GM12878 (cell line): ENCODE data around the gene TCF12. TPM values are rescaled to one million over a fixed set of nuclear protein-coding genes. Genes with fewer than 3 reads are reported as not detected.

Source experiments
- ATAC-seq: fragments of 200-7000 bp; cut with Tn5 transposase; 3 replicates; pipeline ENCODE4 v1.9.1; 2020; ENCODE audit warnings: mild to moderate bottlenecking, moderate library complexity
- BruUV-seq: library from RNA; stranded (reverse); fragments of 400-500 nt; replicated peaks from 2 replicates; lab custom pipeline; 2021; lab: Mats Ljungman, UMichigan
- CTCF ChIA-PET: fragments of 300-600 bp; sonication (Branson Sonifier 250); formaldehyde crosslinking; extraction: SDS; loops from one replicate; lab custom pipeline; 2021; ENCODE audit warnings: inconsistent platforms; lab: Yijun Ruan, JAX
- POLR2A ChIA-PET: fragments of 350-600 bp; formaldehyde crosslinking; extraction: SDS; loops from one replicate; lab custom pipeline; 2021; ENCODE audit warnings: inconsistent platforms; lab: Charles Lee
- RAD21 ChIA-PET: fragments of 300-600 bp; sonication (Branson Sonifier 250); formaldehyde crosslinking; loops from one replicate; lab custom pipeline; 2023; ENCODE audit warnings: antibody characterized with exemption; ENCODE audit not compliant: unreplicated experiment; lab: Charles Lee
- SMC1A ChIA-PET: fragments of 300-600 bp; sonication (Branson Sonifier 250); formaldehyde crosslinking; loops from one replicate; lab custom pipeline; 2023; ENCODE audit not compliant: unreplicated experiment, uncharacterized antibody; lab: Charles Lee
- DNase-seq: peaks from one replicate; pipeline ENCODE4 v3.0.0-alpha.2; 2011; ENCODE audit warnings: low read depth, low spot score
- FAIRE-seq: peaks from 3 replicates; lab custom pipeline; 2011; peaks lifted over from hg19 to GRCh38; lab: Jason Lieb, UNC
- H2AFZ ChIP-seq: 2 replicates; pipeline ENCODE4 v1.6.0; 2011; ENCODE audit warnings: low read depth, low read length, control low read depth; ENCODE audit not compliant: control insufficient read depth
- H3K27ac ChIP-seq: 2 replicates; pipeline ENCODE4 v1.5.1; 2011; ENCODE audit warnings: control low read depth; ENCODE audit not compliant: control insufficient read depth, insufficient read depth
- H3K27me3 ChIP-seq, 2 experiments: replicated peaks in 1 of 2; 2 replicates each; pipeline versions ENCODE4 v1.6.0 to v1.6.1; 2011; ENCODE audit warnings: low read length in 1 of 2; ENCODE audit not compliant: control insufficient read depth in 2 of 2, insufficient read depth in 2 of 2
- H3K36me3 ChIP-seq, 2 experiments: 2 replicates each; pipeline ENCODE4 v1.5.1; 2011; ENCODE audit warnings: low read length in 1 of 2; ENCODE audit not compliant: control insufficient read depth in 2 of 2, insufficient read depth in 2 of 2
- H3K4me1 ChIP-seq: 2 replicates; pipeline ENCODE4 v1.6.1; 2011; ENCODE audit warnings: mild to moderate bottlenecking, low read length, moderate library complexity, mixed read lengths; ENCODE audit not compliant: control insufficient read depth, insufficient read depth
- H3K4me2 ChIP-seq: 2 replicates; pipeline ENCODE4 v1.6.0; 2011; ENCODE audit warnings: control low read depth; ENCODE audit not compliant: control insufficient read depth, insufficient read depth
- H3K4me3 ChIP-seq: fragments of 200-600 bp; sonication (generic); 2 replicates; pipeline ENCODE4 v1.5.1; 2016
- H3K79me2 ChIP-seq: 2 replicates; pipeline ENCODE4 v1.6.0; 2011; ENCODE audit warnings: low read length; ENCODE audit not compliant: control insufficient read depth, insufficient read depth
- H3K9ac ChIP-seq: 2 replicates; pipeline ENCODE4 v1.8.0; 2011; ENCODE audit warnings: low read length, control low read depth, mixed read lengths; ENCODE audit not compliant: control insufficient read depth, insufficient read depth
- H3K9me3 ChIP-seq: replicated peaks from 3 replicates; pipeline ENCODE4 v1.5.1; 2011; ENCODE audit warnings: mild to moderate bottlenecking, low read length; ENCODE audit not compliant: control insufficient read depth, insufficient read depth
- H4K20me1 ChIP-seq: 2 replicates; pipeline ENCODE4 v1.6.0; 2011; ENCODE audit not compliant: control insufficient read depth, insufficient read depth
- ASH2L ChIP-seq: fragments of 300-600, 200-600 bp; sonication (generic); IDR thresholded peaks from 2 replicates; pipeline ENCODE4 v1.6.1; 2017; ENCODE audit warnings: low read depth, mild to moderate bottlenecking, borderline replicate concordance
- ATF2 ChIP-seq: IDR thresholded peaks from 2 replicates; pipeline ENCODE4 v1.6.1; 2012; ENCODE audit warnings: low read length, inconsistent platforms
- ELK1 ChIP-seq: IDR thresholded peaks from 2 replicates; pipeline ENCODE4 v1.6.1; 2012; ENCODE audit warnings: low read depth, low read length, improper control_type of control experiment
- NR2F1 ChIP-seq: fragments of 450-650 bp; conservative IDR thresholded peaks from 2 replicates; pipeline ENCODE4 v1.6.1; 2017; ENCODE audit warnings: mild to moderate bottlenecking
- PAX5 ChIP-seq: IDR thresholded peaks from 2 replicates; pipeline ENCODE4 v1.6.1; 2011; ENCODE audit warnings: low read depth, low read length, borderline replicate concordance
- PBX3 ChIP-seq: IDR thresholded peaks from 2 replicates; pipeline ENCODE4 v1.6.1; 2011; ENCODE audit warnings: mild to moderate bottlenecking, low read depth, low read length, moderate library complexity; ENCODE audit not compliant: insufficient replicate concordance
- POU2F2 ChIP-seq: IDR thresholded peaks from 3 replicates; pipeline ENCODE4 v1.6.1; 2011; ENCODE audit warnings: low read depth, mild to moderate bottlenecking, low read length, borderline replicate concordance
- TARDBP ChIP-seq: IDR thresholded peaks from 2 replicates; pipeline ENCODE4 v1.6.1; 2016; ENCODE audit warnings: borderline replicate concordance
- WGBS: methylation state at CpG from one replicate; pipeline ENCODE4 v1.1.6; 2016; ENCODE audit warnings: low lambda C conversion rate; ENCODE audit not compliant: insufficient replicate concordance, insufficient coverage; ENCODE audit errors: missing lambda C conversion rate; 5-methylcytosine and 5-hydroxymethylcytosine counted together
- in situ Hi-C: fragments of 300-500 bp; cut with MboI; formaldehyde crosslinking; loops from 9 replicates; pipeline ENCODE4 v1.14.3; 2018; ENCODE audit warnings: mixed read lengths
- intact Hi-C: fragments of 100-400 bp; cut with micrococcal nuclease; formaldehyde crosslinking; loops from one replicate; pipeline ENCODE4 v1.14.2; 2022; ENCODE audit not compliant: unreplicated experiment
- polyA plus RNA-seq, 11 experiments: library from polyadenylated mRNA; depleted of rRNA in 4 of 11; unstranded in 6 of 11; stranded (reverse) in 5 of 11; fragments of >200 nt; fragmentation: Nextera tagmentation in 4 of 11; fragmentation: Illumina TruSeq in 1 of 11; extraction: Ambion mirVana in 4 of 11; extraction: Trizol in 1 of 11; gene quantifications; 1 replicate in 1 of 11; 2 replicates in 10 of 11; pipeline versions ENCODE4 v1.2.1 to v1.2.3, GENCODE V29; 2011 to 2016; ENCODE audit warnings: inconsistent platforms in 2 of 11, missing spikeins in 2 of 11, low read depth in 1 of 11
- total RNA-seq, 4 experiments: library from RNA; depleted of rRNA in 3 of 4; stranded (reverse); fragments of >200 nt in 3 of 4; fragmentation: Illumina TruSeq in 1 of 4; extraction: Trizol in 1 of 4; gene quantifications; 2 replicates each; pipeline versions ENCODE4 v1.2.1 to v1.2.3, GENCODE V29; 2013 to 2021

Gene TCF12
- total and polyA plus RNA-seq, 10 of the 15 experiments (the other 5 are each of a cell fraction or from before 2014, with no cell fraction given) = 8.2 to 70.9 (median 49.5) TPM

GRCh38 chr15:57084192-57084591 is 165.7 kb downstream of the TCF12 start:
- H3K27me3 ChIP-seq = no peaks in the 10 kb centered on the region
- no peak for FAIRE-seq
- H3K4me2 ChIP-seq = no peak overlapping the region
- in situ Hi-C loops (no loop called here), intact Hi-C loops (no loop called here)
- 85% methylated on average over 3 of the region's 3 CpGs for WGBS
- RAD21 ChIA-PET = no interaction called here
- BruUV-seq = no TSS peak
- ATAC-seq = no peak
- no peaks in the 10 kb centered on the region for H4K20me1 ChIP-seq
- H2AFZ ChIP-seq = no peak overlapping the region
- no peaks in the 10 kb centered on the region for H3K36me3 ChIP-seq
- H3K27ac ChIP-seq = no peak overlapping the region
- no peak overlapping the region for H3K4me3 ChIP-seq
- no peak for DNase-seq
- SMC1A ChIA-PET = interaction anchor here (0.7 to 1.4 kb wide), 4 partner anchors 11 to 136 kb away, joined by 3 to 5 read pairs (median 4); no protein-coding TSS in a partner anchor
- H3K9ac ChIP-seq = no peak overlapping the region
- POLR2A ChIA-PET = interaction anchor here (0.6 kb wide), 1 partner anchor 18 kb away, joined by 3 read pairs; no protein-coding TSS in a partner anchor
- H3K4me1 ChIP-seq = peaks cover 7% of the 10 kb centered on the region
- TF ChIP-seq NR2F1 (no peak), PAX5 (no peak), ATF2 (no peak), POU2F2 (no peak), TARDBP (no peak), ELK1 (no peak), PBX3 (no peak), ASH2L (no peak)
- no peaks in the 10 kb centered on the region for H3K9me3 ChIP-seq
- CTCF ChIA-PET = interaction anchor here (1.5 kb wide), 1 partner anchor 10 kb away, joined by 5 read pairs; no protein-coding TSS in a partner anchor
- peaks cover 9% of the 10 kb centered on the region for H3K79me2 ChIP-seq
